NCI-H774 (cell line): ENCODE data around the gene C3orf52.

ENCODE experiments used
- DNase-seq: peaks from one replicate; lab custom pipeline; 2025; lab: John Stamatoyannopoulos, UW

Gene C3orf52

GRCh38 chr3:112119962-112120836, 34.0 kb downstream of the C3orf52 start:
- DNase-seq = no peak

GRCh38 chr3:112121577-112122547, 35.7 kb downstream of the C3orf52 start:
- DNase-seq = no peak

GRCh38 chr3:112122870-112123269, 36.7 kb downstream of the C3orf52 start:
- DNase-seq = no peak

GRCh38 chr3:112123548-112123947, 37.4 kb downstream of the C3orf52 start:
- no peak for DNase-seq

- no peak for DNase-seq
Observed at GRCh38 chr3:112124907-112125607, 38.9 kb downstream of the C3orf52 start.

- no peak for DNase-seq
Observed at GRCh38 chr3:112126511-112126911, 40.3 kb downstream of the C3orf52 start.

- DNase-seq = no peak
Observed at GRCh38 chr3:112127522-112128494, 41.6 kb downstream of the C3orf52 start.

GRCh38 chr3:112128843-112129727, 42.9 kb downstream of the C3orf52 start:
- DNase-seq = no peak

GRCh38 chr3:112129925-112130637, 43.9 kb downstream of the C3orf52 start:
- DNase-seq = no peak

GRCh38 chr3:112130638-112130993, 44.4 kb downstream of the C3orf52 start:
- no peak for DNase-seq

- DNase-seq = no peak
Observed at GRCh38 chr3:112131111-112131510, 44.9 kb downstream of the C3orf52 start.

GRCh38 chr3:112132088-112132487, 45.9 kb downstream of the C3orf52 start:
- DNase-seq = no peak

- DNase-seq = no peak
Observed at GRCh38 chr3:112132554-112132953, 46.4 kb downstream of the C3orf52 start.

- DNase-seq = no peak
Observed at GRCh38 chr3:112132975-112133448, 46.8 kb downstream of the C3orf52 start, which contains the start of gene GCSAM. Gene GCSAM, minus strand, starts transcription at chr3:112133248. Its CDS starts 128 bp downstream, at chr3:112133120.

GRCh38 chr3:112133626-112134334, 47.6 kb downstream of the C3orf52 start:
- no peak for DNase-seq

GRCh38 chr3:112134335-112135124, 48.3 kb downstream of the C3orf52 start:
- no peak for DNase-seq

- no peak for DNase-seq
Observed at GRCh38 chr3:112136046-112136445, 49.9 kb downstream of the C3orf52 start.
